Astrocyte of the cerebellum (primary cell): ENCODE data around the gene TLL2.

Source experiments
- DNase-seq: peaks from one replicate; pipeline ENCODE4 v3.0.0-alpha.2; 2011; ENCODE audit warnings: low read depth
- H3K4me3 ChIP-seq: 2 replicates; pipeline ENCODE4 v1.5.1; 2011; ENCODE audit warnings: mild to moderate bottlenecking, low read depth, low read length, moderate library complexity
- in situ Hi-C: cut with HindIII; loops from 2 replicates; pipeline ENCODE4 v1.10.0; 2017; ENCODE audit warnings: low sequenced_read_pairs
- TF ChIP-seq, protein P1 (sequence below): IDR thresholded peaks from 2 replicates; pipeline ENCODE4 v1.5.1; 2012; ENCODE audit warnings: low read length, low read depth, moderate library complexity, mild to moderate bottlenecking; ENCODE audit errors: missing control alignments

TLL2 gene

DNA sequence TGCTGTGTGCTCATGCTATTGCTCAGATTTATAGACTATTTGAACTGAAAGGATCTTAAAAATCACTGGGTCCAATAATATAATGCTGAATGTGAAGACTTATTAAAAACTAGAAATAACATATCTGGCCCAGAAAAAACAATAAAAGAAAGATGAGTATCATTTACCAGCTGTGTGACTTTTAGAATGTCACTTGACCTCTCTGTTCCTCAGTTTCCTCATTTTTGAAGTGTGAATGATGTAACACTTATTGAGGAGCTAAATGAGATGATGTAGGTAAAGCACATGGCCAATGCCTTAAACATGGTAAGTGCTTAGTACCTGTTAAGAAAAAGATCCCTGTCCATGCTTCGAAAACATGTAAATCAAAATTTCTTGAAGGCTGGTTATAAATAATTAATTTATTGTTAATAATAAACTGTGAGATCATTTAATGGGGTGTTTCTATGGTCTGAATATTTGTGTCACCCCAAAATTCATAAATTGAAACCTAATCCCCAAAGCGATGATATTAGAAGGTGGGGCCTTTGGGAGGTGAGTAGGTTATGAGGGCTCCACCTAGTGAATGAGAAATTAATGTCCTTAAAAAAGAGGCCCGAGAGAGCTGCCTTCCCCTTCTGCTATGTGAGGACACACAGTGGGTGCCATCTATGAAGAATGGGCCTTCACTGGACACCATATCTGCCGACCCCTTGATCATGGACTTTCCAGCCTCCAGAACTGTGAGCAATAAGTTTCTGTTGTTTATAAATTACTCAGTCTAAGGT is 196.5 kb downstream of the TLL2 start:
- TF ChIP-seq, protein P1, sequence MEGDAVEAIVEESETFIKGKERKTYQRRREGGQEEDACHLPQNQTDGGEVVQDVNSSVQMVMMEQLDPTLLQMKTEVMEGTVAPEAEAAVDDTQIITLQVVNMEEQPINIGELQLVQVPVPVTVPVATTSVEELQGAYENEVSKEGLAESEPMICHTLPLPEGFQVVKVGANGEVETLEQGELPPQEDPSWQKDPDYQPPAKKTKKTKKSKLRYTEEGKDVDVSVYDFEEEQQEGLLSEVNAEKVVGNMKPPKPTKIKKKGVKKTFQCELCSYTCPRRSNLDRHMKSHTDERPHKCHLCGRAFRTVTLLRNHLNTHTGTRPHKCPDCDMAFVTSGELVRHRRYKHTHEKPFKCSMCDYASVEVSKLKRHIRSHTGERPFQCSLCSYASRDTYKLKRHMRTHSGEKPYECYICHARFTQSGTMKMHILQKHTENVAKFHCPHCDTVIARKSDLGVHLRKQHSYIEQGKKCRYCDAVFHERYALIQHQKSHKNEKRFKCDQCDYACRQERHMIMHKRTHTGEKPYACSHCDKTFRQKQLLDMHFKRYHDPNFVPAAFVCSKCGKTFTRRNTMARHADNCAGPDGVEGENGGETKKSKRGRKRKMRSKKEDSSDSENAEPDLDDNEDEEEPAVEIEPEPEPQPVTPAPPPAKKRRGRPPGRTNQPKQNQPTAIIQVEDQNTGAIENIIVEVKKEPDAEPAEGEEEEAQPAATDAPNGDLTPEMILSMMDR: no peak

More for the DNA sequence above, 196.5 kb downstream of the TLL2 start:
- no peak for DNase-seq
- in situ Hi-C loops: no loop called here
- H3K4me3 ChIP-seq: no peak overlapping the region
